Measurements from ENCODE around the gene RHAG. TPM values are rescaled to one million over a fixed set of nuclear protein-coding genes. Genes with fewer than 3 reads are reported as not detected.

Gene RHAG
- total and polyA plus RNA-seq, 12 donors: 0.12 to 0.95 (median 0.41) TPM; not detected in 5

GRCh38 chr6:49646130-49646824 lies 9.6 kb upstream of the RHAG start:
- H3K36me3 ChIP-seq: no peaks in the 10 kb centered on the region
- no peaks in the 10 kb centered on the region for H3K4me1 ChIP-seq
- intact Hi-C loops (cut with DNase I): no loop called here
- no peaks in the 10 kb centered on the region for H3K27me3 ChIP-seq
- TF ChIP-seq, protein P1, sequence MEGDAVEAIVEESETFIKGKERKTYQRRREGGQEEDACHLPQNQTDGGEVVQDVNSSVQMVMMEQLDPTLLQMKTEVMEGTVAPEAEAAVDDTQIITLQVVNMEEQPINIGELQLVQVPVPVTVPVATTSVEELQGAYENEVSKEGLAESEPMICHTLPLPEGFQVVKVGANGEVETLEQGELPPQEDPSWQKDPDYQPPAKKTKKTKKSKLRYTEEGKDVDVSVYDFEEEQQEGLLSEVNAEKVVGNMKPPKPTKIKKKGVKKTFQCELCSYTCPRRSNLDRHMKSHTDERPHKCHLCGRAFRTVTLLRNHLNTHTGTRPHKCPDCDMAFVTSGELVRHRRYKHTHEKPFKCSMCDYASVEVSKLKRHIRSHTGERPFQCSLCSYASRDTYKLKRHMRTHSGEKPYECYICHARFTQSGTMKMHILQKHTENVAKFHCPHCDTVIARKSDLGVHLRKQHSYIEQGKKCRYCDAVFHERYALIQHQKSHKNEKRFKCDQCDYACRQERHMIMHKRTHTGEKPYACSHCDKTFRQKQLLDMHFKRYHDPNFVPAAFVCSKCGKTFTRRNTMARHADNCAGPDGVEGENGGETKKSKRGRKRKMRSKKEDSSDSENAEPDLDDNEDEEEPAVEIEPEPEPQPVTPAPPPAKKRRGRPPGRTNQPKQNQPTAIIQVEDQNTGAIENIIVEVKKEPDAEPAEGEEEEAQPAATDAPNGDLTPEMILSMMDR (IDR thresholded peaks at IDR 0.05): no peak
- H3K4me3 ChIP-seq: no peak overlapping the region
- 79 to 84% methylated on average over 3 of the region's 3 CpGs for WGBS, 2 donors
- no peak overlapping the region for H3K27ac ChIP-seq
- no peak for DNase-seq
- no peak for ATAC-seq
- H3K9me3 ChIP-seq: no peaks in the 10 kb centered on the region

- intact Hi-C loops (cut with DNase I): no loop called here
- TF ChIP-seq, protein P1 (IDR thresholded peaks at IDR 0.05): no peak
- no peaks in the 10 kb centered on the region for H3K36me3 ChIP-seq
- ATAC-seq (no peak), DNase-seq (no peak)
- no peaks in the 10 kb centered on the region for H3K4me1 ChIP-seq
- H3K4me3 ChIP-seq: no peak overlapping the region
- no peaks in the 10 kb centered on the region for H3K27me3 ChIP-seq
- WGBS, 2 donors: 71 to 88% methylated on average over 3 of the region's 3 CpGs
- H3K9me3 ChIP-seq: no peaks in the 10 kb centered on the region
- no peak overlapping the region for H3K27ac ChIP-seq
These were observed 8.5 kb upstream of the RHAG start for GRCh38 chr6:49645139-49645538.

DNA sequence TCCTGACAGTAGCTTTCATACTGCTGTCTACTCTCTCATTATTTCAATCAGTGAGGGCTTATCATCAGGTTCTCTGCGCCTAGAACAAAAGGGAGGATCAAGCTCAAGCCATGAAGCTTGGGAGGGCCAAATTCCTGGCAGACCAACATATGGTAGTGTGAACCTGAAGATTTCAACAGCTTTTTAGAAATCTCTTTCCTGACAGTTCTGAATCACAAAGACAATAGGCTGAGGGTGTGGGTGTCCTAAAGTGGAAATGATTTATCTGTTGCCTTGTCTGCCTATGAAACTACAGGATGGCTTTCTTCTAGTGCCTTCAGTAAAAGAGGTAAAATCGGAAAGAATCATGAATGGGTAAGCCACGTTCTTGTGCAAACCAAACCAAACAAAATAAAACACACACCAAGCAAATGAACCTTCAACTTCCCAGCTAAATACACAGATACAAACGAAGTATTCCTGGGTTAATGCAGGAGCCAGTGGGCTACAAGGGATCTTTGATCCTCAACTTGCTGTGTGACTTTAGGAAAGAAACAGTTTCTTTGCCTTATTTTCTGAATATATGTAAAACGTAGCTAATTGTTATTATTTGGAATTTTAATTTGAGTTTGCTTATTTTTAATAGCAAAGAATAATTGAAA lies 2.7 kb upstream of the RHAG start:
- ATAC-seq (no peak), DNase-seq (no peak)
- no peaks in the 10 kb centered on the region for H3K27me3 ChIP-seq
- H3K4me3 ChIP-seq: no peak overlapping the region
- H3K4me1 ChIP-seq: no peaks in the 10 kb centered on the region
- H3K27ac ChIP-seq: no peak overlapping the region
- 47 to 52% methylated on average over 5 of the region's 5 CpGs for WGBS, 2 donors
- TF ChIP-seq, protein P1 (IDR thresholded peaks at IDR 0.05): no peak
- no peaks in the 10 kb centered on the region for H3K36me3 ChIP-seq
- intact Hi-C loops (cut with DNase I): no loop called here
- H3K9me3 ChIP-seq: no peaks in the 10 kb centered on the region

DNA sequence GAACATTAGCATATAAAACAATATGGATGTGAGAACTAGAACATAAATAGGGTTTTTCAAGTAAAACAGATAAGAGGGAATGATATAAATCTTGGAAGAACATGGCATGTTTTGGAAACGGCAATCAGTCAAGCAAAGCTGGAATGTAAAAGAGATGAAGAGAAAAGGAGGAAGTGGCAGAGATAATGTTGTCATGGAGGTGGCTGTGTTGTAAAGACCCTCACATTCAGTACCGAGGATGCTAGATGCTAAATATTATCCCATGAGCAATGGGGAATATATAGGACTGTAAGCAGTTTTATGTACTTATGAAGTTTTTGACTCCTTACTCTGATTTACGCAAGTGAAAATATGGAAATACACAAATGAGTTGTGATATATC lies 702 bp upstream of the RHAG start:
- H3K27me3 ChIP-seq: no peaks in the 10 kb centered on the region
- ATAC-seq (no peak), DNase-seq (no peak)
- H3K27ac ChIP-seq: no peak overlapping the region
- TF ChIP-seq, protein P1 (IDR thresholded peaks at IDR 0.05): no peak
- H3K4me1 ChIP-seq: no peaks in the 10 kb centered on the region
- 46 to 62% methylated on average over 3 of the region's 3 CpGs for WGBS, 2 donors
- H3K9me3 ChIP-seq: no peaks in the 10 kb centered on the region
- no peaks in the 10 kb centered on the region for H3K36me3 ChIP-seq
- no peak overlapping the region for H3K4me3 ChIP-seq
- intact Hi-C loops (cut with DNase I): no loop called here
